Measurements from ENCODE around the gene CCNT2.
"Not testable (repeated sequence)": the region's sequence is repeated elsewhere in the genome, so short reads cannot be mapped to it uniquely, and the experiment has no call there.

DNA sequence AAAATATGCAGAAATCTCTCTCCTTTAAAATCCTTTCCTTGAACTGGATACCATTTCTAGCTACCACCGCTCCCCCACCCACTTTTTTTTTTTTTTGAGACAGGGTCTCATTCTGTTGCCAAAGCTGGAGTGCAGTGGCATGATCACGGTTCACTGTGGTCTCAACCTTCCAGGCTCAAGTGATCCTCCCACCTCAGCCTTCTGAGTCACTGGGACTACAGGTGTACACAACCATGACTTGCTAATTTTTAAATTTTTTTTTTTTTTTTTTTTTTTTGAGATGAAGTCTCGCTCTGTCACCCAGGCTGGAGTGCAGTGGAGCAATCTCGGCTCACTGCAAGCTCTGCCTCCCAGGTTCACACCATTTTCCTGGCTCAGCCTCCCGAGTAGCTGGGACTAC is 58.5 kb downstream of the CCNT2 start:
- TF ChIP-seq, protein P1, sequence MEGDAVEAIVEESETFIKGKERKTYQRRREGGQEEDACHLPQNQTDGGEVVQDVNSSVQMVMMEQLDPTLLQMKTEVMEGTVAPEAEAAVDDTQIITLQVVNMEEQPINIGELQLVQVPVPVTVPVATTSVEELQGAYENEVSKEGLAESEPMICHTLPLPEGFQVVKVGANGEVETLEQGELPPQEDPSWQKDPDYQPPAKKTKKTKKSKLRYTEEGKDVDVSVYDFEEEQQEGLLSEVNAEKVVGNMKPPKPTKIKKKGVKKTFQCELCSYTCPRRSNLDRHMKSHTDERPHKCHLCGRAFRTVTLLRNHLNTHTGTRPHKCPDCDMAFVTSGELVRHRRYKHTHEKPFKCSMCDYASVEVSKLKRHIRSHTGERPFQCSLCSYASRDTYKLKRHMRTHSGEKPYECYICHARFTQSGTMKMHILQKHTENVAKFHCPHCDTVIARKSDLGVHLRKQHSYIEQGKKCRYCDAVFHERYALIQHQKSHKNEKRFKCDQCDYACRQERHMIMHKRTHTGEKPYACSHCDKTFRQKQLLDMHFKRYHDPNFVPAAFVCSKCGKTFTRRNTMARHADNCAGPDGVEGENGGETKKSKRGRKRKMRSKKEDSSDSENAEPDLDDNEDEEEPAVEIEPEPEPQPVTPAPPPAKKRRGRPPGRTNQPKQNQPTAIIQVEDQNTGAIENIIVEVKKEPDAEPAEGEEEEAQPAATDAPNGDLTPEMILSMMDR (optimal IDR thresholded peaks at IDR 0.05 in 1 of 3, IDR thresholded peaks at IDR 0.05 in 1 of 3, conservative IDR thresholded peaks at IDR 0.05 in 1 of 3; ENCODE audit: extremely low read depth in 1 of 3, insufficient read depth in 2 of 3, low read length in 3 of 3) = not testable (repeated sequence)
- TF ChIP-seq EZH2 (IDR thresholded peaks at IDR 0.05; ENCODE audit: low read length) = not testable (repeated sequence)

Measured in keratinocyte (primary cell).